GM19043 (cell line): Measurements from ENCODE around the gene CLCN1.
A peak's percentile ranks its signal among the peaks of the same experiment; 100 is the strongest.

Experiments
- ATAC-seq: cut with Tn5 transposase; IDR thresholded peaks from one replicate; pipeline ENCODE4 v1.9.1; 2021; ENCODE audit warnings: low read depth; ENCODE audit not compliant: unreplicated experiment

The CLCN1 gene

GRCh38 chr7:143290293-143290692, 25.6 kb upstream of the CLCN1 start:
- no peak for ATAC-seq

- no peak for ATAC-seq
Measured at GRCh38 chr7:143292876-143293275, 23.0 kb upstream of the CLCN1 start.

GRCh38 chr7:143295870-143296269, 20.0 kb upstream of the CLCN1 start:
- ATAC-seq: no peak

- ATAC-seq: no peak
Measured at GRCh38 chr7:143296686-143297085, 19.2 kb upstream of the CLCN1 start.

- no peak for ATAC-seq
Measured at GRCh38 chr7:143299346-143299745, 16.6 kb upstream of the CLCN1 start.

GRCh38 chr7:143299840-143300239, 16.1 kb upstream of the CLCN1 start:
- no peak for ATAC-seq

- ATAC-seq: no peak
Measured at GRCh38 chr7:143300959-143301935, 14.7 kb upstream of the CLCN1 start.

- ATAC-seq: no peak
Measured at GRCh38 chr7:143303733-143304132, 12.2 kb upstream of the CLCN1 start.

- no peak for ATAC-seq
Measured at GRCh38 chr7:143304938-143305337, 11.0 kb upstream of the CLCN1 start.

GRCh38 chr7:143305423-143306070, 10.4 kb upstream of the CLCN1 start:
- ATAC-seq: no peak

- ATAC-seq: no peak
Measured at GRCh38 chr7:143308632-143309031, 7.3 kb upstream of the CLCN1 start.

- no peak for ATAC-seq
Measured at GRCh38 chr7:143314127-143314526, 1.8 kb upstream of the CLCN1 start.

- ATAC-seq: no peak
Measured at GRCh38 chr7:143316492-143316891, 581 bp downstream of the CLCN1 start.

GRCh38 chr7:143318661-143319060, 2.8 kb downstream of the CLCN1 start:
- no peak for ATAC-seq

- ATAC-seq: no peak
Measured at GRCh38 chr7:143320620-143321019, 4.7 kb downstream of the CLCN1 start.

- no peak for ATAC-seq
Measured at GRCh38 chr7:143321242-143321641, 5.3 kb downstream of the CLCN1 start.

- no peak for ATAC-seq
Measured at GRCh38 chr7:143321734-143322133, 5.8 kb downstream of the CLCN1 start.

- ATAC-seq: no peak
Measured at GRCh38 chr7:143322760-143323633, 7.1 kb downstream of the CLCN1 start.

- ATAC-seq: no peak
Measured at GRCh38 chr7:143323653-143324052, 7.7 kb downstream of the CLCN1 start.

GRCh38 chr7:143325240-143325639, 9.3 kb downstream of the CLCN1 start:
- ATAC-seq: no peak

- ATAC-seq: peak; percentile 68
Measured at GRCh38 chr7:143327903-143328302, 12.0 kb downstream of the CLCN1 start.
